ENCODE measurements around the gene PPIH.
A peak's percentile ranks its signal among the peaks of the same experiment; 100 is the strongest.
"Not testable (repeated sequence)": the region's sequence is repeated elsewhere in the genome, so short reads cannot be mapped to it uniquely, and the experiment has no call there.

The PPIH gene

GRCh38 chr1:42657981-42658876 lies at the start of gene PPIH:
TSS of gene PPIH (plus strand) at chr1:42658423. CDS start at chr1:42658447, 24 bp downstream.
- peak; percentile 94 to 97 for DNase-seq

GRCh38 chr1:42613803-42614131 lies 44.5 kb upstream of the PPIH start:
- no peak for DNase-seq

- DNase-seq: no peak
Observed at GRCh38 chr1:42618866-42619265, 39.4 kb upstream of the PPIH start.

- DNase-seq: no peak
Observed at GRCh38 chr1:42620307-42620706, 37.9 kb upstream of the PPIH start.

- DNase-seq: not testable (repeated sequence)
Observed at GRCh38 chr1:42621180-42621579, 37.0 kb upstream of the PPIH start.

GRCh38 chr1:42627205-42627604 lies 31.0 kb upstream of the PPIH start:
- not testable (repeated sequence) for DNase-seq

- DNase-seq: no peak
Observed at GRCh38 chr1:42639116-42639515, 19.1 kb upstream of the PPIH start.

- no peak for DNase-seq
Observed at GRCh38 chr1:42646056-42646455, 12.2 kb upstream of the PPIH start.

GRCh38 chr1:42657201-42657600 lies 1.0 kb upstream of the PPIH start:
- no peak for DNase-seq

GRCh38 chr1:42658877-42659337 lies 684 bp downstream of the PPIH start:
- no peak for DNase-seq

GRCh38 chr1:42660907-42661500 lies 2.8 kb downstream of the PPIH start:
- DNase-seq: no peak

GRCh38 chr1:42669936-42670335 lies 11.7 kb downstream of the PPIH start:
- no peak for DNase-seq

- no peak for DNase-seq
Observed at GRCh38 chr1:42670425-42670824, 12.2 kb downstream of the PPIH start.

- no peak for DNase-seq
Observed at GRCh38 chr1:42674214-42674613, 16.0 kb downstream of the PPIH start.

- no peak for DNase-seq
Observed at GRCh38 chr1:42674682-42675081, 16.5 kb downstream of the PPIH start.

GRCh38 chr1:42675467-42675866 lies 17.2 kb downstream of the PPIH start:
- no peak for DNase-seq

GRCh38 chr1:42676534-42677087 lies 18.4 kb downstream of the PPIH start:
- no peak for DNase-seq

- DNase-seq: no peak
Observed at GRCh38 chr1:42679364-42679983, 21.3 kb downstream of the PPIH start.

GRCh38 chr1:42680055-42680454 lies 21.8 kb downstream of the PPIH start:
- no peak for DNase-seq

GRCh38 chr1:42680921-42681683 lies 22.9 kb downstream of the PPIH start:
- peak in 1 of 2 experiments; percentile 37 for DNase-seq

GRCh38 chr1:42681741-42682483 lies 23.7 kb downstream of the PPIH start, which contains the start of gene YBX1:
TSS of gene YBX1 (plus strand) at chr1:42682418. CDS start at chr1:42682566, 148 bp downstream.
- DNase-seq: peak; percentile 97 to 98

GRCh38 chr1:42682484-42682738 lies 24.2 kb downstream of the PPIH start:
- not testable (repeated sequence) for DNase-seq
